Stimulated activated CD4-positive, alpha-beta T cell treated with anti-CD3 and anti-CD28 coated beads, Interleukin-1b, Interleukin-23, amount 100 ng/mL, for 1 hour (primary cell): ENCODE results near the gene RFT1.

Experiments used
- DNase-seq, 2 donors: peaks; one replicate each; pipeline ENCODE4 v3.0.0-alpha.2; 2020; ENCODE audit warnings: low read depth in 2 of 2

Gene RFT1, protein sequence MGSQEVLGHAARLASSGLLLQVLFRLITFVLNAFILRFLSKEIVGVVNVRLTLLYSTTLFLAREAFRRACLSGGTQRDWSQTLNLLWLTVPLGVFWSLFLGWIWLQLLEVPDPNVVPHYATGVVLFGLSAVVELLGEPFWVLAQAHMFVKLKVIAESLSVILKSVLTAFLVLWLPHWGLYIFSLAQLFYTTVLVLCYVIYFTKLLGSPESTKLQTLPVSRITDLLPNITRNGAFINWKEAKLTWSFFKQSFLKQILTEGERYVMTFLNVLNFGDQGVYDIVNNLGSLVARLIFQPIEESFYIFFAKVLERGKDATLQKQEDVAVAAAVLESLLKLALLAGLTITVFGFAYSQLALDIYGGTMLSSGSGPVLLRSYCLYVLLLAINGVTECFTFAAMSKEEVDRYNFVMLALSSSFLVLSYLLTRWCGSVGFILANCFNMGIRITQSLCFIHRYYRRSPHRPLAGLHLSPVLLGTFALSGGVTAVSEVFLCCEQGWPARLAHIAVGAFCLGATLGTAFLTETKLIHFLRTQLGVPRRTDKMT

GRCh38 chr3:53130179-53131061, at the start of gene RFT1:
TSS of gene RFT1 (minus strand) at chr3:53130435. CDS start at chr3:53130400, 35 bp downstream.
- DNase-seq = peak; percentile 93 to 97

DNA sequence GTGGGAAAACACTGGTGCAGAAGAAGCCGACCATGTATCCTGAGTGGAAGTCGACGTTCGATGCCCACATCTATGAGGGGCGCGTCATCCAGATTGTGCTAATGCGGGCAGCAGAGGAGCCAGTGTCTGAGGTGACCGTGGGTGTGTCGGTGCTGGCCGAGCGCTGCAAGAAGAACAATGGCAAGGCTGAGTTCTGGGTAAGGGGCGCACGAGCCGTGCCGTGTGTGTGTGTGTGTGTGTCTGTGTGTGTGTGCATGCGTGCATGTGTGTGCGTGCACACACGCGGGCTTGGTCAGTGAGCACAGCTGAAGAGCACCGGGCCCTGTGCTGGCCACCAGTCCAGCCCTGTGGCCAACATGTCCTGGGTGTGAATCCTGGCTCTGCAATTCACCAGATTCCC, 49.3 kb upstream of the RFT1 start:
- no peak for DNase-seq

DNA sequence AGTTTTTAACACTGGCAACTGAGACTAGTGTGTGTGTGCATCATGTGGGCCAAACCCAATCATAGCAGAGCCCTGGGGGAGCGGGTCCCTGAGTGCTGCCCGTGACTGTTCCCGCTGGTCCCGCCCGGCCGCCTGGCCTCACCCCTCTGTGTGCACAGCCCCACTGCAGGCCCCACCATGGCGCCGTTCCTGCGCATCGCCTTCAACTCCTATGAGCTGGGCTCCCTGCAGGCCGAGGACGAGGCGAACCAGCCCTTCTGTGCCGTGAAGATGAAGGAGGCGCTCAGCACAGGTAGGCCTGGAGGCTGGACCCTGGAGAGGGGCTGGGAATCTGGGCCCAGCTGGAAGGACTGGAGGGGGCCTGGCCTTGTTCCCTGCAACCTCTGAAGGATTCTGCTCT, 48.0 kb upstream of the RFT1 start:
- no peak for DNase-seq

DNA sequence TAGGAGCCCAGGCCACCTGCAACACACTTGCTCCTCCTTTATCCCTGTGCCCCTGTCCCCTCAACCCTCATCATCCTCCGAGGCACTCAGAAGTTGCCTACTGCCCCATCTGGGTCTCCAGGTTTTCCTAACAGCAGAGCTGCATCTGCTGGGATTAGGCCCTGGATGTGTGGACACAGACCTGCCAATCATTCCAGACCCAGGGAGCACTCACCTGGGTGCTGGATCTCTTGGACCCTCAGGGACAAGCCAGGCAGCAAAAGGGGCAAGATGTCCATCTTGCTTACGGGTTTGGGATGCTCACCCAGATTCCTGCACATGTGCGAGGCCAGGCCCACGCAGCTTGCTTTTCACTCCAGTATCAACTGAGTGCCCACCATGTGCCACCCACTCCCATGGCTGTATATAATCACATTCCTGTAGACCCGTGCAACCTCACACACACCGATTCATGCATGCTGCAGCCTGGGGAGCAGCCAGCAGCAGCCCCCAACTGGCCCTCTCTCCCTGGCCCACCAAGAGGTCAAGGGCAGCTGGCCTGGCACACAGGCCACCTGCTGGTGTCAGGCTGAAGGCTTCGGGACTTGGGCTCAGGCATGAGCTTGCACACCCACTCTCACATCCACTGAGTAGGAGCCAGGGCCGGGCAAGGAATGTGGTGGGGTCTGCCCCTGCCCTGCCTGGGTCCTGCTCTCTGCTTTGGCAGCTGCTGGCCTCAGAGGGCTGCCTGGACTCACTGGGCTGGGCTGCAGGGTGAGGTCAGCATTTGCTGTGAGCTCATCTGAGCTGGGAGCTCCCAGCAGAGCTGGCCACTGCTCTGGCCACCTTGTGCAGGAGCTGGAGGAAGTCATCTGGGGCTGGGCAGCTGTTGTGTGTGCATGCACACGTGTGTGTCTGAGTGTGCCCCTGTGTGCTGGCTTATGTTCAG, 45.6 kb upstream of the RFT1 start:
- DNase-seq = no peak

DNA sequence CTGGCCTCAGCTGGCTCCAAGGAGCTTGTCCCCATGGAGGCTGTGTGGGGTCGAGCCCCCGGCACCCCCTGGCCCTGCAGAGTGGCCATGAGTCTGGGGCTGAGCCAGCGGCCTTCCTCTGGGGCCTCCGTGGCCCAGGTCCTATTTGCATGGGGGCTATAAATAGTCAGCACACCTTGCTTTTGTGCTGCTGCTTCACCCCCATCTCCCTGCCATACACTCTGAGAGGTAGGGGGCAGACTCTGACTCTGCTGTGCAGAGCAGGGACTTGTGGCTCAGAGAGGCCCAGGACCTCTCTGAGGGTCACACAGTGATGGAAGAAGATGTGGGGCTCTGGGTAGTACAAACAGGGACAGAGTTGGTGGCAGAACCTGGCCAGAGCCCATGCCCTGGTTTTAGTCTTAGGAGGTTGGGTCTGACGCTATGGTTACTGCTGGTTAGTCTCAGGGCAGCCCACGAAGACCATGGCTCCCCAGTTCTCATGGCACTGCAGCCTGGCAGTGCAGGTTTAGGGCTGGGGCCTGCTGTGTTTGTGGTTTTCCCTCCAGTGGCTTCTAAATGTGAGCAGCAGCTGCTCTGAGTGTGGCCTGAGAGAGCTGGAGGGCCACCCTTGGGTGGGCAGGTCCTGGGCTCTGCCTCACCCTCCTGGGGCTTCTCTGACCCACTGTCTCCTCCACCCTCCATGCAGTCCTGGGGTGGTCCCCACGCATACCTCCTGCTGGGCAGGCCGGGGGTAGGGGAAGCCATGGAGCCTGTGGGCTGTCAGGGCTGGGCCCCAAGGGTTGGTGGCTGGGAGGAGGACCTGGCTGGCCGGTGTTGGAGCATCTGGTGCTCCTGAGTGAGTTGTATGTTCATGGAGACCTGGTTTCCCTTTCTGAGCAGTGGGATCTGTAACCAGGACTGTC, 44.4 kb upstream of the RFT1 start:
- DNase-seq = no peak

- no peak for DNase-seq
Measured at GRCh38 chr3:53173107-53173506, 42.9 kb upstream of the RFT1 start.

- no peak for DNase-seq
Measured at GRCh38 chr3:53171827-53172505, 41.7 kb upstream of the RFT1 start.

DNA sequence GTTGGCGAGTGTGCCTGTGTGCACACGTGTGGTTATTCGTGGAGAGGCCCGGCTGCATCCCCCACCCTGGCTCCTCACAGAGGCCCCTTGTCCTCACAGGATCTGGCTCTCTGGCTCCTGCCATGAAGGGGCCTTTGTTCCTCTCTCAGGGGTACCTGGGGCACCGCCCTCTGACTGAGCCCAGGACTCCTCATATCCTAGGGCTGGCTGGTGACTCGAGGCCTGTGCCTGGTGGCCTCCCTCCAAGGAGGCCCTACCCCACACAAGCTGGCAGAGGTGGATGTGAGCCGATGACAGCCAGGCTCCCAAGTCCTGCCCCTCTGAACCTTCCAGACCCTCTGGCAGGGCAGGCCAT, 40.8 kb upstream of the RFT1 start:
- DNase-seq = no peak

- no peak for DNase-seq
Measured at GRCh38 chr3:53170325-53171063, 40.3 kb upstream of the RFT1 start.

- no peak for DNase-seq
Measured at GRCh38 chr3:53169832-53170324, 39.6 kb upstream of the RFT1 start.

- no peak for DNase-seq
Measured at GRCh38 chr3:53169045-53169831, 39.0 kb upstream of the RFT1 start.

GRCh38 chr3:53168175-53168923, 38.1 kb upstream of the RFT1 start:
- no peak for DNase-seq

DNA sequence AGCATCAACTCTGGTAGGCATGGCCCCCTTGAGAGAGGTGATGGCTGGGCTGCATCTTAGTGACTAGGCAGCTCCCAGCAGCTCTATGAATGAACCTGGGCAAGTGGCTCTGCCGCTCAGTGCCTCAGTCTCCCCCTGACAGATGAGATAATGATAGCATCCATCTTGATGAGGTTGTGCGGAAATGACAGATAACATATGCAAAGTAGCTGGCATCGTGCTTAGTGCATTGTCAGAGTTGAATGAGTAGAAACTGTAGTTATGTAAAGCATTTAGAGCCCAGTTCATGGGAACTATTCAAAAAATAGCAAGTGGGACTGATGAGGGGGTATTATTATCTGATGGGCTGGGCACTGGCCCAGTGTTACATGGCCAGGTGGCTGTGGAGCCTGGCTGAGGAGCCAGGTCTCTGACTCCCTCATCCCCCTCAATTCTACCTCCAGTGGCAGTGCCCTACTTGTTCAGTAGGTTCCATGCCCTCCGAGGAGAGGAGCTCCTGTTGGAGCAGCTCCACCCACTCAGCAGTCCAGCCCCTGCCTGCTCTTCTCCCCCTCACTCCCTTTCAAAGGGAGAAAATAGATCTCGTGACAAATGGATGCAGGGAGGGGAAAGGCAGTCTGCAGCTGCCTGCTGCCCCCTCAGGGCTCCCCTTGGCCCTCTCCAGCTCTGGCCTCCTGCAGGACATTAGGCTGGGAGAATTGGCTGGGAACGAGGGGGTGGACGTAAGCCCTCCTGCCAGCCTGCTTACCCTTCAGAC, 37.4 kb upstream of the RFT1 start:
- no peak for DNase-seq

- no peak for DNase-seq
Measured at GRCh38 chr3:53166781-53167291, 36.6 kb upstream of the RFT1 start.

GRCh38 chr3:53166206-53166605, 36.0 kb upstream of the RFT1 start:
- DNase-seq = no peak

DNA sequence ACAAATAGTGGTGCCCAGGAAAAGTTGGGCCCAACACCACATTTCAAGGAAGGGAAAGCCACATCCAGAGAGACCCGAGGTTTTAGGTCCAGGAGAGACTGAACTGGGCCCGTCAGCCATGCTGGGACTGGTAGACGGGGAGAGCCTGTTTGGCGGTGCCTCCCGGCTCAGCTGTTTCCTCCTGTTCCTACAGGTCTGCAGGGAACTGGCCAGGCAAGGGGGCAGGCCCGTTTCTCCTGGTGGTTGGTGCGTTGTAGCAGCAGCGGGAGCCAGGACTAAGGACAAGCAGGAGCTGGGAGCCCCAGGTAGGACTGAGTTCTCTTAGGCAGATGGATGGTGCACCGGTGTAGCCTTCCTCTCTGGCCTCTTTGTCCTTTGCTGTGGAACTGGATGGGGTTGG, 34.7 kb upstream of the RFT1 start:
- no peak for DNase-seq
